T-helper 2 cell treated with Interferon-gamma antibody and Interleukin-4, amounts not matched to agents 5 μg/mL and 100 μg/mL, for 36 hours (primary cell): ENCODE data around the gene HAPSTR1.
"Not testable (repeated sequence)": the region's sequence is repeated elsewhere in the genome, so short reads cannot be mapped to it uniquely, and the experiment has no call there.

ENCODE experiments used
- DNase-seq: peaks from one replicate; pipeline ENCODE4 v3.0.0; 2021; ENCODE audit warnings: low spot score
- H3K27ac Mint-ChIP-seq: one replicate; pipeline ENCODE4 v1.8.0; 2021; ENCODE audit warnings: mild to moderate bottlenecking, mixed read lengths
- H3K27me3 Mint-ChIP-seq: one replicate; pipeline ENCODE4 v1.8.0; 2021; ENCODE audit warnings: low read depth, mixed read lengths
- H3K36me3 Mint-ChIP-seq: one replicate; pipeline ENCODE4 v1.8.0; 2021; ENCODE audit warnings: low read depth, mixed read lengths
- H3K4me1 Mint-ChIP-seq: one replicate; pipeline ENCODE4 v1.8.0; 2021; ENCODE audit warnings: low read depth, mixed read lengths
- H3K4me3 Mint-ChIP-seq: one replicate; pipeline ENCODE4 v1.8.0; 2022; ENCODE audit warnings: mild to moderate bottlenecking, moderate library complexity, mixed read lengths
- H3K9me3 Mint-ChIP-seq: one replicate; pipeline ENCODE4 v1.8.0; 2021; ENCODE audit warnings: mixed read lengths

The HAPSTR1 gene

DNA sequence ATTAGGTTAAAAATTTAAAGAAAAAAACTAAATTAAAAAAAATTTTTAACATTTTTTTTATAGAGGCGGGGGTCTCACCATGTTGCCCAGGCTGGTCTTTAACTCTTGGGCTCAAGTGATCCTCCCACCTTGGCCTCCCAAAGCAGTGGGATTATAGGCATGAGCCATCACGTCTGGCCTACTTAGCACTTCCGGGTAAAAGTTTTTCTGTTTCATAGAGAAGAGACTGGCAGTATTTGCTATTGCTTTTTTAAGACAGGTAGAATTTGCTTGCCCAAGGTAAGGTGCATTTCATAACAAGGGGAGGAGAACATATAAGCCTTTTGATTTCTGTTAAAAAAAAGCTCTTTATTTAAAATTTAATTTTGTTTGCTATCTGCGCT lies 12.0 kb upstream of the HAPSTR1 start:
- Mint-ChIP-seq H3K27ac (peak overlapping the region; percentile 77), H3K36me3 (peaks cover 12% of the 10 kb centered on the region)

DNA sequence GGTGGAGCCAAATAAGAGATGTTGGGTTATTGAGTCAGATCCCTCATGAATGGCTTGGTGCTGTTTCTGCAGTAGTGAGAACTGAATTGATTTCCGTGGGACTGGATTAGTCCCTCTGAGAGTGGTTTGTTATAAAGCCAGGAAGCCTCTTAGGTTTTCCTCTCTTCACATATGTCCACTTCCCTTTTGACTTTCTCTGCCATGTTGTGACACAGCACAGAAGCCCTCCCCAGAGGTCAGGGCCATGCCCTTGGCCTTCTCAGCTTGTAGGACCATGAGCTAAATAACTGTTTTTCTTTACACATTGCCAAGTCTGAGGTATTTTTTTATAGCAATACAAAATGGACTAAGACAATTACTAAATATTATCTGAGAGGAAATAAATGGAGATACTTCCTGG lies 10.3 kb upstream of the HAPSTR1 start:
- peaks cover 28% of the 10 kb centered on the region for H3K4me1 Mint-ChIP-seq
- H3K27ac Mint-ChIP-seq, result peak overlapping the region; percentile 7
- H3K4me3 Mint-ChIP-seq, result no peak overlapping the region
- no peak for DNase-seq
- peaks cover 12% of the 10 kb centered on the region for H3K36me3 Mint-ChIP-seq
- peaks cover 21% of the 10 kb centered on the region for H3K9me3 Mint-ChIP-seq
- no peaks in the 10 kb centered on the region for H3K27me3 Mint-ChIP-seq

More for the DNA sequence above, 12.0 kb upstream of the HAPSTR1 start:
- Mint-ChIP-seq H3K27me3 (no peaks in the 10 kb centered on the region), H3K4me1 (peaks cover 29% of the 10 kb centered on the region), H3K4me3 (no peak overlapping the region), H3K9me3 (peaks cover 21% of the 10 kb centered on the region)
- DNase-seq, result no peak

DNA sequence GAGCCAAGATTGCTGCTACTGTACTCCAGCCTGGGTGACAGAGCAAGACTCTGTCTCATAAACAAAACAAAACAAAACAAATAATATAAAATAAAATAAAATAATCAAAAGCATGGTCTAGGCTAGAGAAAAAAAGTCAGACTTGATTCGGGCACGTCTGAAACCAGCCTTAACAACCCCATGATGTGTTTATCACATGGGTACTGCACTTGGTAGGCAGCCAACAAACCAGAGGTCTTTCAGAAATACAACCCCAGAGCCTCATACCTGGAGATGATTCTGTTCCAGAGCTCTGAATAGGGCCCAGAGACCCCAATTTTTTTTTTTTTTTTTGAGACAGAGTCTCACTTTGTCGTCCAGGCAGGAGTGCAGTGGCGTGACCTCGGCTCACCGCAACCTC lies 9.6 kb upstream of the HAPSTR1 start:
- Mint-ChIP-seq H3K36me3 (peaks cover 12% of the 10 kb centered on the region), H3K4me3 (no peak overlapping the region), H3K27ac (no peak overlapping the region), H3K9me3 (peaks cover 21% of the 10 kb centered on the region), H3K27me3 (no peaks in the 10 kb centered on the region), H3K4me1 (peaks cover 23% of the 10 kb centered on the region)
- DNase-seq, result no peak

DNA sequence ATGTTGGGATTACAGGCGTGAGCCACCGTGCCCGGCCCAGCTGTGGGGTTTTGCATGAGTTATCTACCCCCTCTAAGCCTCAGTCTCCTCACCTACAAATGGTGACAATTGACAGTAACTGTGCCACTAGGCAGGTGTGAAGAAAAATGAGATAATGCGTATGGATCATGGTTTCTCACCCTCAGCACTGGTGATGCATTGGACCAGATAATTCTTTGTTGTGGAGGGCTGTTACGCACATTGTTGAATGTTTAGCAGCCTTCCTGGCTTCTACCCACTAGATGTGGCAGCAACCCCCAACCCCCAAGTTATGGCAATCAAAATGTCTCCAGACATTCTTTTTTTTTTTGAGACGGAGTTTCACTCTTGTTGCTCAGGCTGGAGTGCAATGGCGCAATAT lies 9.0 kb upstream of the HAPSTR1 start:
- H3K27me3 Mint-ChIP-seq, result no peaks in the 10 kb centered on the region
- peaks cover 12% of the 10 kb centered on the region for H3K36me3 Mint-ChIP-seq
- H3K4me3 Mint-ChIP-seq, result no peak overlapping the region
- H3K9me3 Mint-ChIP-seq, result peaks cover 18% of the 10 kb centered on the region
- DNase-seq, result no peak
- no peak overlapping the region for H3K27ac Mint-ChIP-seq
- H3K4me1 Mint-ChIP-seq, result peaks cover 19% of the 10 kb centered on the region

DNA sequence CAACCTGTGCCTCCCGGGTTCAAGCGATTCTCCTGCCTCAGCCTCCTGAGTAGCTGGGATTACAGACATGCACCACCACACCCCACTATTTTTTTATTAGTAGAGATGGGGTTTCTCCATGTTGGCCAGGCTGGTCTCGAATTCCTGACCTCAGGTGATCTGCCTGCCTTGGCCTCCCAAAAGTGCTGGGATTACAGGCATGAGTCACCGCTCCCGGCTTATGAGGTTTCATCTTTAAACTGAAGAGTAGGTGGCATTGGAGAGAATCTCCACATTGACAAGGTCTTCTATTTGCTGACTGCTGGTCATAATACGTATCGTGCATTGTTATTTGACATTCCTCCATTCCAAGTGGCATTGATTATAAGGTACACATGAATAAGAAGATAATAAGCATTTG lies 3.7 kb upstream of the HAPSTR1 start:
- H3K27me3 Mint-ChIP-seq, H3K9me3 Mint-ChIP-seq, H3K4me1 Mint-ChIP-seq, H3K4me3 Mint-ChIP-seq, DNase-seq, H3K36me3 Mint-ChIP-seq, H3K27ac Mint-ChIP-seq: not testable (repeated sequence)

DNA sequence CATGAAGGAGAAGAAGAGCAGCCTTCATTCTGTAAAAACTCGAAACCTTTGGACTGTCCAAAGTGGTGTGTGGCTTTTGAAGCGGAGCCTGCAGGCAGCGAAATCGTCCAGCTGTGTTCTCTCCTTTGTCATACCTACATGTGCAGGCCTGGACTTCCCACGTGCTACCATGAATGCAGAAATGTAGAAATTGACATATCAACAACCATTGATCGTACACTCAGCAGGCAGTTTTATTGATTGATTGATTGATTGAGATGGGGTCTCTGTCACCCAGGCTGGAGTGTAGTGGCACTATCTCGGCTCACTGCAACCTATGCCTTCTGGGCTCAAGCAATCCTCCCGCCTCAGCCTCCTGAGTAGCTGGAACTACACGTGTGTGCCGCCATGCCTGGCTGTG lies 2.6 kb upstream of the HAPSTR1 start:
- Mint-ChIP-seq H3K27ac (no peak overlapping the region), H3K36me3 (peaks cover 14% of the 10 kb centered on the region), H3K27me3 (no peaks in the 10 kb centered on the region), H3K9me3 (no peaks in the 10 kb centered on the region), H3K4me1 (peaks cover 11% of the 10 kb centered on the region), H3K4me3 (no peak overlapping the region)
- no peak for DNase-seq

DNA sequence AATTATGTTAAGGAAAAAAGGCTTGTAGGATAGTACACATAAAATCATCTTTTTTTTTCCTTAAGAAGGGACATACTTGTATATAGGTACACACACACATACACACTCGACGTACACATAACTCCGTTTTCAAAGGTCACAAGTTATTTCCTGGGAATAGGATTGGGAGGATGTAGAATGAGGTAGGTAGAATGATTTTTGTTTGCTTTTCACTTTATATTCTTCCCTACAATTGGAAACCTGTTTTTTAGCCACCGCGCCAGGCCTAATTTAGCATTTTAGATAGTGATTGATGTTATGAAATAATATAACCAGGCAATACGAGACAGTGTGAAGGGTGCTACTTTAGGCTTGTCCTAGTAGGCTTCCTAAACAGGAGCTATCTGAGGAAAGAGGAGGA lies 1.8 kb upstream of the HAPSTR1 start:
- H3K27ac Mint-ChIP-seq, result peak overlapping the region; percentile 90
- no peak for DNase-seq
- no peaks in the 10 kb centered on the region for H3K9me3 Mint-ChIP-seq
- peak overlapping the region; percentile 85 for H3K4me3 Mint-ChIP-seq
- H3K27me3 Mint-ChIP-seq, result no peaks in the 10 kb centered on the region
- H3K4me1 Mint-ChIP-seq, result peaks cover 15% of the 10 kb centered on the region
- peaks cover 20% of the 10 kb centered on the region for H3K36me3 Mint-ChIP-seq

DNA sequence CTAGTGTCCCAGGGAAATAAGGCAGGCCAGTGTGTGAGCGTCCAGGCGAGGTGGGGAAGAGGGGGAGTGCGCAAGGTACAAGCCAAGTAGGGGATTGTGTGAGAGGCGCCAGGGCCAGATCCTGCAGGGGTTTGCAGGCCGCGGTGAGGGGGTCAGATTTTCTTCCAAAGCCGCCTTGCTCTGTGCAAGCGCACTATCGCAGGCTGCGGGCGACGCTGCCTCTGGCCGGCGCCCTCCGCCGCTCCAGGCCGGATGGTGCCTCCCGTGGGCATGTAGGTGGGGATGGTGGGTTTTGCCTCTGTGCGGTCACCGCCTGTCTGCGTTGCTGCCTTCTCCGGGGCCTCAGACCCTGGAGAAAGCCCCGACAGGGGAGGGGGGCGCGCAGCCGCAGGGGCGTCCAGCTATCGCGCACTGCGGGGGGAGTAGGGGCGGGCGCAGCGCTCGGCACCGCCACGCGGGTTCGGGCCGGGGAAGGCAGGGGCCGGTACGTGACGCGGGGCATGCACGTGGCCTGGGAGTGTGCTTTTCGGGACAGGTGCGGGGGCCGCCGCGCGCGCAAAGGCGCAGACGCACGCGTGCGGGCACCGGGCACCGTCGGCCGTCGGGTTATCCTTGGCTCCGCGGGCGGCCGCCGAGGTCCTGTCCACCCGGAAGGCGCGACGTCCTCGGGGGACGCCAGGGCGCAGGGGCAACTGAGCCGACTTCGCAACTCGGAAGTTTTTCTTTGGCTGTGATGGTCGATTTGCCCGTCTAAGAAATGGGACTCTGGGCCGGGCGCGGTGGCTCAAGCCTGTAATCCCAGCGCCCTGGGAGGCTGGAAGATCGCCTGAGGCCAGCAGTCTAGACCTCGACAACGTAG lies 1.1 kb upstream of the HAPSTR1 start:
- peak overlapping the region; percentile 96 for H3K27ac Mint-ChIP-seq
- no peaks in the 10 kb centered on the region for H3K27me3 Mint-ChIP-seq
- peaks cover 24% of the 10 kb centered on the region for H3K36me3 Mint-ChIP-seq
- H3K4me3 Mint-ChIP-seq, result peak overlapping the region; percentile 85
- H3K4me1 Mint-ChIP-seq, result peaks cover 18% of the 10 kb centered on the region
- H3K9me3 Mint-ChIP-seq, result no peaks in the 10 kb centered on the region
- DNase-seq, result peak; percentile 44

DNA sequence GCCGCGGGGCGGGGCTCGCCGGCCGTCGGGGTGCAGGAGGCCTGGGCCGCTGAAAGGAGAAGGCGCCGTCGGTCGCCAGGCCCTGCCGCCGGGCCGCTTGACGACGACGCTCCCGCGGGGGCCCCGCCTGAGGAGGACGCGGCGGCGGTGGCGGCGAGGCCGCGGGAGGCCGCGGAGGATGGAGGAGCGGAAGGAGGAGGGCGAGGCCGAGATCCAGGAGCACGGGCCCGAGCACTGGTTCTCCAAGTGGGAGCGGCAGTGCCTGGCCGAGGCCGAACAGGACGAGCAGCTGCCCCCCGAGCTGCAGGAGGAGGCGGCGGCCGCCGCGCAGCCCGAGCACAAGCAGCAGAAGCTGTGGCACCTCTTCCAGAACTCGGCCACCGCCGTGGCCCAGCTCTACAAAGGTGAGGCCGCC lies 430 bp downstream of the HAPSTR1 start:
- no peak for DNase-seq
- H3K36me3 Mint-ChIP-seq, result peaks cover 35% of the 10 kb centered on the region
- H3K4me1 Mint-ChIP-seq, result peaks cover 30% of the 10 kb centered on the region
- H3K27ac Mint-ChIP-seq, result peak overlapping the region; percentile 60
- no peaks in the 10 kb centered on the region for H3K9me3 Mint-ChIP-seq
- peak overlapping the region; percentile 54 for H3K4me3 Mint-ChIP-seq
- H3K27me3 Mint-ChIP-seq, result no peaks in the 10 kb centered on the region

DNA sequence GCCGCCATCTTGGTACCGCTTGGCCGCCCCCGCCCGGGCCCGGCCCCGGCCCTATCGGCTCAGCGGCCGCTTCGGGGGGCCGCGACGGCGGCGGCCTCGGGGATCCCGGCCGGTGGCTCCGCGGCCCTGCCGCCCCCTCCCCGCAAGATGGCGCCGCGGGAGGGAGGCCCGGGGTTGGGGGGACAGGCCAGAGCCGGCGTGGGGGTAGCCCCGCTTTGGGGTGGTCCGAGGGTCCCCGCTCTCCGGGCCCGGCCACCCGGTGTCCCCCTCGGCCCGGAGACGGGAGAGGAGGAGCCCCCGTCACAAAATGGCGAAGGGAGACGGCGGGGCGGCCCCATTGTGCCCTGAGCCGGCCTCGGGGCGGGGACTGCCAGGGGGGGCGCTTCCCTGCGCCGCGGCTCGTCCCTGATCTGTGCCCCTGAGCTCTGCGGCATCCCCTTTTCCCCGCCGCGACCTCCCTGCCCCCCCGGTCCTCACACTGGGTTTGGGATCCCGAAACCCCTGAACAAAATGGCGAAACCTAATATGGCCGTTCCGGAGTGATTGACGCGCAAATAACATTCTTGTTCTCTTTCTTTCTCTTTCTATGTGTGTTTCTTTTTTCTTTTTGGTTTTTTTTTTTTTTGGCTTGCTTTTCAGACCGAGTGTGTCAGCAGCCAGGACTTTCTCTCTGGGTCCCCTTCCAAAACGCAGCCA lies 986 bp downstream of the HAPSTR1 start:
- peaks cover 30% of the 10 kb centered on the region for H3K4me1 Mint-ChIP-seq
- peak; percentile 46 for DNase-seq
- peaks cover 38% of the 10 kb centered on the region for H3K36me3 Mint-ChIP-seq

DNA sequence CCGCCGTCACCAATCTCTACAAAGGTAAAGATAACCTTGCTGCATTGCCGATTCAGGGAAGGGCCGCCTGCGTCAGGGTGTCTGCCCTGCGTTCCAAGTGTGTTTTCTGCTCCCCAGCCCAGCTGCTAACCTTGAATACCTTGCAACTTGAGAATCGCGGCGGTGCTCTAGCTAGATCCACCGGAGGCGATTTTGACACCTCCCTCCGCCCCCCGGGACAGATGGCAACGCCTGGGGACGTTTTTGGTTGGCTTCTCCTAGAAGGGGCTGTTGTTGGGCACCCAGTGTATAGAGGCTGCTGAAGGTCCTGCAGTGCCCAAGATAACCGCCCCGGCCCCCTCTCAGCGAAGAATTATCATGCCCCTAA lies 1.5 kb downstream of the HAPSTR1 start:
- peak; percentile 13 for DNase-seq
- peak overlapping the region; percentile 100 for H3K4me3 Mint-ChIP-seq
- no peaks in the 10 kb centered on the region for H3K9me3 Mint-ChIP-seq
- peaks cover 35% of the 10 kb centered on the region for H3K4me1 Mint-ChIP-seq
- H3K27ac Mint-ChIP-seq, result peak overlapping the region; percentile 99
- H3K36me3 Mint-ChIP-seq, result peaks cover 43% of the 10 kb centered on the region
- no peaks in the 10 kb centered on the region for H3K27me3 Mint-ChIP-seq

More for the DNA sequence above, 986 bp downstream of the HAPSTR1 start:
- Mint-ChIP-seq H3K4me3 (peak overlapping the region; percentile 100), H3K27ac (peak overlapping the region; percentile 99), H3K9me3 (no peaks in the 10 kb centered on the region), H3K27me3 (no peaks in the 10 kb centered on the region)

DNA sequence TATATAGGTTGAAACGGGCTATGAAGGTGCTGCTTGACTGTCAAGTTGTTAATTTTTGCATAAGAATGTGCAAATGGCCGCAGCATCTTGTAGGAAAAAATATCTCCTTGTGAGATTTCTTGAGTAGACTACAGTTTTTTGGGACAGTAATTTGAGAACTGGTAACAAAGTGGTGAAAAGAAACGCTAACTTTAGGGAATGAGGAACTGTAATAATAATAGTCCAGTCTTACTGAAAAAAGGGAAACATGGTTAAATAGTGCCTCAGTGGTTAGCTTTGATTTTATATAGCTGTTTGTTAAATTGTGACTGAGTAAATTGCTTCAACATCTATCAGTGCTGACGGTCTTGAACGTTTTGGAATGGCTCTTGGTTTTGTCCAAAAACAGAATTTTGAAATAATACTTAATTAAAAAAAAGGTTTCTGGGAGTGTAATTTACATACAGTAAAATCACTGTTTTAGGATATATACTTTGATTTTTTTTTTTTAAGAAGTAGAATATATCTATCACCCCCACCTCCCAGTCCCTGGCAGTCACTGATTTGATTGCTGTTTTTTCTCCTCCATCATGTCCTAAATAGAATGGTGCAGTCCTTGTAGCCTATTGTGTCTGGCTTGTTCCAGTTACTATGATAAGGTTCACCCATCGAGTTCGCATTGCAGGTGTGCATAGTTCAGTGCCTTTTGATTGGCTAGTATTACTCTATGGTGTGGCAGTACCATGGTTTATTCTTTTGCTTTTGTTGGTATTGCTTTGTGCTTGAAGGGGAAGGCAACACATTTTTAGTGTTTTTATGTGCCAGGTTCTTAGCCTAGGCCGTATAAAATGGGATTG lies 2.8 kb downstream of the HAPSTR1 start:
- Mint-ChIP-seq H3K9me3 (no peaks in the 10 kb centered on the region), H3K27me3 (no peaks in the 10 kb centered on the region), H3K4me1 (peaks cover 46% of the 10 kb centered on the region), H3K36me3 (peaks cover 52% of the 10 kb centered on the region), H3K27ac (peak overlapping the region; percentile 68), H3K4me3 (peak overlapping the region; percentile 100)
- no peak for DNase-seq

DNA sequence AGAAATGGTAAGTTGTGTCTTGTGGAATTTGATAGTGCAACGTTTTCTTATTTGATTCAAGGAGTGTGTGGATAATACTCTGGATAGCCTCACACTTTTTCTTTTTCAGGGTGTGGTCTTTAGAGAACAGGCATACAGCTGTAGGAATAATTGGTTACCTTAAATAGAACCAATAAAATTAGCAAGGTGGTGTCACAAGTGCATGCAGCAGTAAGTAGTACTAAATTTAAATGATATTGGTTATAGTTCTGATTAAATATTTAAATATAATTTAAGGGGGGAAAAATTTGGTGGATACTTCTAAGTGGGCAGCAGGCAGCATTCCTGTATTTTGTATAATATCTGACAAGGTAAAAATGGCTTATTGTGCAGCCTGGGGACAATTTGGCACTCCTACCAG lies 3.7 kb downstream of the HAPSTR1 start:
- H3K4me1 Mint-ChIP-seq, result peaks cover 48% of the 10 kb centered on the region
- H3K27me3 Mint-ChIP-seq, result no peaks in the 10 kb centered on the region
- peak overlapping the region; percentile 100 for H3K4me3 Mint-ChIP-seq
- no peak overlapping the region for H3K27ac Mint-ChIP-seq
- H3K9me3 Mint-ChIP-seq, result no peaks in the 10 kb centered on the region
- peaks cover 61% of the 10 kb centered on the region for H3K36me3 Mint-ChIP-seq
- no peak for DNase-seq
